ENCODE results near the gene TCL1A. TPM values are rescaled to one million over a fixed set of nuclear protein-coding genes. Genes with fewer than 3 reads are reported as not detected.
"Not testable (repeated sequence)": the region's sequence is repeated elsewhere in the genome, so short reads cannot be mapped to it uniquely, and the experiment has no call there.

TCL1A gene
- total and polyA plus RNA-seq, 4 donors: 0.14 to 17.2 (median 0.68) TPM

DNA sequence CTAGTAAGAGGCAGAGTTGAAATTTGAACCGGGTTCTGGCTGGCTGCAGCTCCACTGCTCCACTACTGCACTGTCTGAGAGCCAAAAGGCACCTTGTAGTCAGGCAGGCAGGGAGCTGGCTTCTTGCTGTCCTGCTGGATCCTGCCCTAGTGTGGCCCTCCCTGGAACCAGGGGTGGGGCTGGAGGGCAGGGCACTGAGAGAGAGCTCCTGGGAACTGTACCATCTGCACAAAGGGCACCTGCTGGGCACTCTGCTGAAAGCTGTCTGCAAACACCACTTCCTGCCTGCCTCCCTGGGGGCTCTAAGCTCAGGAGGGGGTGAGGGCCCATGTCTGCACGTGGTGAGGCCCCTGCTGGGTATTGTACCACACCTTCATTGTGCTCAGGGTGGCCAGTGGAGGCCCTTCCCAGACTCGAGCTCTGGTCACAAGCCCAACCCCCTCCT is 46.7 kb downstream of the TCL1A start (continued):
- TF ChIP-seq GABPA (IDR thresholded peaks at IDR 0.05 in 1 of 2, conservative IDR thresholded peaks at IDR 0.05 in 1 of 2): no peak
- no peak for TF ChIP-seq MAX (IDR thresholded peaks at IDR 0.05)

DNA sequence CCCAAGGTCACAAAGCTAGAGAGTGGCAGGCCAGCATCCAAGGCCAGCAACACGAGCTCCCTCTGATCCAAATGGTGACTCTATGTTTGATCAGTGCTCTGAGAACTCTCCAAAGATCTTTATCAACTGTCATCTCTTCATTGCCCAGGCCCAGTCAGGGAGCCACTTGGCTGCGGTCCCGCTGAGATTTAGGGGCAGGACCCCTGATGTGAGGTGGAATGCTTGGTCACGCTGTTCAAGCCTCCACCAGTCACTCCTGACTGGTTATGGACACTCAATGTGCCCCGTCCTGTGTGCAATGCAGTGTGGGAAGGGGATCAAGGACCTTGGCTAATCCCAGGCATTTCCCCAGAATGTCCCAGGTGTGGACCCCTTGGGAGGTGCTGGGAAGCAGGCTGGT is 47.5 kb downstream of the TCL1A start:
- no peak for DNase-seq (ENCODE audit: low spot score)
- Histone ChIP-seq H3K36me3 (ENCODE audit: control insufficient read depth in 4 of 4, insufficient read depth in 3 of 4, low read depth in 1 of 4, low read length in 3 of 4) (no peaks in the 10 kb centered on the region), H3K9me3 (ENCODE audit: control insufficient read depth in 4 of 4, low read length in 3 of 4) (no peaks in the 10 kb centered on the region), H3K27me3 (ENCODE audit: control insufficient read depth in 4 of 4, insufficient read depth in 4 of 4, low read length in 3 of 4) (no peaks in the 10 kb centered on the region), H3K4me3 (ENCODE audit: low read depth in 1 of 3, low read length in 3 of 3) (no peak overlapping the region), H3K4me1 (ENCODE audit: control insufficient read depth in 4 of 4, insufficient read depth in 4 of 4, low read length in 3 of 4) (peaks cover 0 to 9% (median 2%) of the 10 kb centered on the region in 4 donors), H3K9ac (ENCODE audit: low read depth in 1 of 2, low read length in 2 of 2) (no peak overlapping the region), H3K27ac (ENCODE audit: low read depth in 1 of 2, low read length in 2 of 2) (no peak overlapping the region)
- TF ChIP-seq, protein P1, sequence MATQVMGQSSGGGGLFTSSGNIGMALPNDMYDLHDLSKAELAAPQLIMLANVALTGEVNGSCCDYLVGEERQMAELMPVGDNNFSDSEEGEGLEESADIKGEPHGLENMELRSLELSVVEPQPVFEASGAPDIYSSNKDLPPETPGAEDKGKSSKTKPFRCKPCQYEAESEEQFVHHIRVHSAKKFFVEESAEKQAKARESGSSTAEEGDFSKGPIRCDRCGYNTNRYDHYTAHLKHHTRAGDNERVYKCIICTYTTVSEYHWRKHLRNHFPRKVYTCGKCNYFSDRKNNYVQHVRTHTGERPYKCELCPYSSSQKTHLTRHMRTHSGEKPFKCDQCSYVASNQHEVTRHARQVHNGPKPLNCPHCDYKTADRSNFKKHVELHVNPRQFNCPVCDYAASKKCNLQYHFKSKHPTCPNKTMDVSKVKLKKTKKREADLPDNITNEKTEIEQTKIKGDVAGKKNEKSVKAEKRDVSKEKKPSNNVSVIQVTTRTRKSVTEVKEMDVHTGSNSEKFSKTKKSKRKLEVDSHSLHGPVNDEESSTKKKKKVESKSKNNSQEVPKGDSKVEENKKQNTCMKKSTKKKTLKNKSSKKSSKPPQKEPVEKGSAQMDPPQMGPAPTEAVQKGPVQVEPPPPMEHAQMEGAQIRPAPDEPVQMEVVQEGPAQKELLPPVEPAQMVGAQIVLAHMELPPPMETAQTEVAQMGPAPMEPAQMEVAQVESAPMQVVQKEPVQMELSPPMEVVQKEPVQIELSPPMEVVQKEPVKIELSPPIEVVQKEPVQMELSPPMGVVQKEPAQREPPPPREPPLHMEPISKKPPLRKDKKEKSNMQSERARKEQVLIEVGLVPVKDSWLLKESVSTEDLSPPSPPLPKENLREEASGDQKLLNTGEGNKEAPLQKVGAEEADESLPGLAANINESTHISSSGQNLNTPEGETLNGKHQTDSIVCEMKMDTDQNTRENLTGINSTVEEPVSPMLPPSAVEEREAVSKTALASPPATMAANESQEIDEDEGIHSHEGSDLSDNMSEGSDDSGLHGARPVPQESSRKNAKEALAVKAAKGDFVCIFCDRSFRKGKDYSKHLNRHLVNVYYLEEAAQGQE (IDR thresholded peaks at IDR 0.05): no peak
- TF ChIP-seq FOXA2 (IDR thresholded peaks at IDR 0.05): no peak
- WGBS: 91% methylated on average over 5 of the region's 5 CpGs

GRCh38 chr14:95665530-95665929 is 48.4 kb downstream of the TCL1A start:
- H3K27ac ChIP-seq (ENCODE audit: low read depth in 1 of 2, low read length in 2 of 2); H3K9ac ChIP-seq (ENCODE audit: low read depth in 1 of 2, low read length in 2 of 2); DNase-seq (ENCODE audit: low spot score); H3K36me3 ChIP-seq (ENCODE audit: control insufficient read depth in 4 of 4, insufficient read depth in 3 of 4, low read depth in 1 of 4, low read length in 3 of 4); H3K4me3 ChIP-seq (ENCODE audit: low read depth in 1 of 3, low read length in 3 of 3); H3K9me3 ChIP-seq (ENCODE audit: control insufficient read depth in 4 of 4, low read length in 3 of 4); H3K27me3 ChIP-seq (ENCODE audit: control insufficient read depth in 4 of 4, insufficient read depth in 4 of 4, low read length in 3 of 4); H3K4me1 ChIP-seq (ENCODE audit: control insufficient read depth in 4 of 4, insufficient read depth in 4 of 4, low read length in 3 of 4): not testable (repeated sequence)
- 86% methylated on average over 8 of the region's 8 CpGs for WGBS

- Histone ChIP-seq H3K36me3 (ENCODE audit: control insufficient read depth in 4 of 4, insufficient read depth in 3 of 4, low read depth in 1 of 4, low read length in 3 of 4) (no peaks in the 10 kb centered on the region), H3K9ac (ENCODE audit: low read depth in 1 of 2, low read length in 2 of 2) (no peak overlapping the region), H3K27me3 (ENCODE audit: control insufficient read depth in 4 of 4, insufficient read depth in 4 of 4, low read length in 3 of 4) (no peaks in the 10 kb centered on the region), H3K4me3 (ENCODE audit: low read depth in 1 of 3, low read length in 3 of 3) (no peak overlapping the region), H3K27ac (ENCODE audit: low read depth in 1 of 2, low read length in 2 of 2) (no peak overlapping the region), H3K9me3 (ENCODE audit: control insufficient read depth in 4 of 4, low read length in 3 of 4) (peaks cover 0 to 2% (median 0%) of the 10 kb centered on the region in 4 donors), H3K4me1 (ENCODE audit: control insufficient read depth in 4 of 4, insufficient read depth in 4 of 4, low read length in 3 of 4) (peaks cover 0 to 9% (median 2%) of the 10 kb centered on the region in 4 donors)
- 89% methylated on average over 8 of the region's 8 CpGs for WGBS
- TF ChIP-seq FOXA2 (IDR thresholded peaks at IDR 0.05): no peak
- no peak for TF ChIP-seq FOXA1 (IDR thresholded peaks at IDR 0.05)
- TF ChIP-seq RAD21 (IDR thresholded peaks at IDR 0.05): no peak
- TF ChIP-seq, protein P1 (IDR thresholded peaks at IDR 0.05): no peak
- TF ChIP-seq HNF4A (conservative IDR thresholded peaks at IDR 0.05): no peak
- TF ChIP-seq SP1 (IDR thresholded peaks at IDR 0.05): no peak
- no peak for TF ChIP-seq RXRA (IDR thresholded peaks at IDR 0.05)
- TF ChIP-seq EGR1 (IDR thresholded peaks at IDR 0.05; ENCODE audit: low read depth in 2 of 2): no peak
- DNase-seq (ENCODE audit: low spot score): no peak
Measured at GRCh38 chr14:95664546-95664945, 49.4 kb downstream of the TCL1A start.

All from liver (tissue), 9 donors.